HG03108 (cell line): ENCODE results near the gene HLA-A.

Source experiments
- ATAC-seq: cut with Tn5 transposase; IDR thresholded peaks from one replicate; pipeline ENCODE4 v1.9.1; 2021; ENCODE audit warnings: moderate library complexity; ENCODE audit not compliant: unreplicated experiment

HLA-A gene

GRCh38 chr6:29933955-29934354 lies 8.4 kb upstream of the HLA-A start:
- no peak for ATAC-seq

DNA sequence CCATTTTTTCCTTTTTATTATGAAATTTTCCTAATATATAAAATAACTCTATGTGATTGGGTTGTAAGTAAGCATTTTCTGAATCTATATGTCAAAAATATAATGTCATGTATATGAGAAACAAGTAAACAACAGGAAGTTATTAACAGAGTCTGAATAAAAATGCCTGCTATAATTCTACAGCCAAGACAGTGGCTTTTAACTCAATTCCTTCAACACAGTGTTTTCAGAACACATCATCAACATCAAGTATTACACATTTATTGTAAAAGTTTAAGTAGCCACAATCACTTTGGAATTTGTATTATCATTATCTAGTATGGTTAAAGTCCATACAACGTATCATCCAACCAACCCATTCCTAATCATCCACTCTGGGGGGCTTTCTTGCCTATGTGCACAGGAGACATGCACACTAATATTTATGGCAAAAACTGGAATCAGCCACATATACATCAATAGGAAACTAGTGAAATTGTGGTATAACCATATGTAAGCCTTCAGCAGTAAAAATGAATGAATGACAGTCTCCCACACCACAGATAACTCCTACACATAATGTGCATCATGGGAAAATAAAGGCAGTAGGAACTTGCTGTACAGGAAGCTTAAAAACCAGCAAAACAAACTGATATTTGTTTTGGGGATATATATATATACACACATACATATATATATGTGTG lies 6.9 kb upstream of the HLA-A start:
- ATAC-seq = no peak

DNA sequence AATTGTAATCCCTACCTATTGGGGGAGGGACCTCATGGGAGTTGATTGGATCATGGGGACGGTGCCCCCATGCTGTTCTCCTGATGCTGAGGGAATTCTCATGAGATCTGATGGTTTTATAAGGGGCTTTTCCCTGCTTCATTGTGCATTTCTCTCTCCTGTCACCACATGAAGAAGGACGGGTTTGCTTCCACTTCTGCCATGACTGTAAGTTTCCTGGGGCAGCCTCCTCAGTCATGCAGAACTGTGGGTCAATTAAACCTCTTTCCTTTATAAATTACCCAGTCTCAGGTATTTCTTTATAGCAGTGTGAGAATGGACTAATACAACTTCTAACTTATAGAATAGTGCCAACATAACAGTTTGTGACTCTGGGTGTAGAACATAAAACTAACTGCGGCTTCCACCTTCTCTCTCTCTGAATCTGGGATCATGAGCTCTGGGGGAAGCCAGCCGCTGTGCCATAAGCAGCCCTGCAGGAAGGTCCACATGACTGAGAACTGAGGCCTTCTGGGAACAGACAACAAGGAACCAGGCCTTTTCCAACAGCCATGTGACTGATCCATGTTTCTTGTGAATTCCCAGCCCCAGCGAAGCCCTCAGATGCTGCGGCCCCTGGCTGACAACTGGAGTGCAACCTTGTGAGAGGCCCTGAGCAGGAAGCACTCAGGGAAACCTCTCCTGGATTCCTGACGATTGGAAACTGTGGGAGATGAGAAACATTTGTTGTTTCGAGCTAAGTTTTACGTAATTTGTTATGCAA lies 3.4 kb upstream of the HLA-A start:
- ATAC-seq = no peak

DNA sequence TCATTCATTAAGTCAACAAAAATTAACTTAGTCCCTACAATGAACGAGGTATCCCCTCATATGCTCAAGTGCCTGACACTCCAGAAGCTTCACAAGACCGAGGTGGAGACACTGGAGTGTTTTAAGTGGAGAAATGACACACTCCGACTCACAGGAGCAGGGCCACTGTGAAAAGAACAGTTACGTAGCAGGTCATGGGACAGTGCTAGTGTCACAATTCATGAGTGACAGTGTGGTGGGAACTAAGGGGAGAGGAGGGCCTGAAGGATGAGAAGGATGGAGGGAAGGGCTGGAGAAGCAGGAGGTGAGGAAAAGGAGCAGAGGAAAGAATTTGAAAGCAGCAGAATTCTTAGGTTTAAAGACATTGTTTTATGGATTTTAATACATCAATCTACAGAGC lies 1.3 kb upstream of the HLA-A start:
- no peak for ATAC-seq

- ATAC-seq = no peak
These were observed 861 bp upstream of the HLA-A start for GRCh38 chr6:29941471-29941870.

DNA sequence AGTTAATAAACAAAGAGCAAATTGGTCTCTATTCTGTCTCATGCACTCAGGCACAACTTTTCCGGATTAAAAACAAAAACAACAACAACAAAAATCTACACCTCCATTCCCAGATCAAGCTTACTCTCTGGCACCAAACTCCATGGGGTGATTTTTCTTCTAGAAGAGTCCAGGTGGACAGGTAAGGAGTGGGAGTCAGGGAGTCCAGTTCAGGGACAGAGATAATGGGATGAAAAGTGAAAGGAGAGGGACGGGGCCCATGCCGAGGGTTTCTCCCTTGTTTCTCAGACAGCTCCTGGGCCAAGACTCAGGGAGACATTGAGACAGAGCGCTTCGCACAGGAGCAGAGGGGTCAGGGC lies 437 bp upstream of the HLA-A start:
- ATAC-seq = no peak

DNA sequence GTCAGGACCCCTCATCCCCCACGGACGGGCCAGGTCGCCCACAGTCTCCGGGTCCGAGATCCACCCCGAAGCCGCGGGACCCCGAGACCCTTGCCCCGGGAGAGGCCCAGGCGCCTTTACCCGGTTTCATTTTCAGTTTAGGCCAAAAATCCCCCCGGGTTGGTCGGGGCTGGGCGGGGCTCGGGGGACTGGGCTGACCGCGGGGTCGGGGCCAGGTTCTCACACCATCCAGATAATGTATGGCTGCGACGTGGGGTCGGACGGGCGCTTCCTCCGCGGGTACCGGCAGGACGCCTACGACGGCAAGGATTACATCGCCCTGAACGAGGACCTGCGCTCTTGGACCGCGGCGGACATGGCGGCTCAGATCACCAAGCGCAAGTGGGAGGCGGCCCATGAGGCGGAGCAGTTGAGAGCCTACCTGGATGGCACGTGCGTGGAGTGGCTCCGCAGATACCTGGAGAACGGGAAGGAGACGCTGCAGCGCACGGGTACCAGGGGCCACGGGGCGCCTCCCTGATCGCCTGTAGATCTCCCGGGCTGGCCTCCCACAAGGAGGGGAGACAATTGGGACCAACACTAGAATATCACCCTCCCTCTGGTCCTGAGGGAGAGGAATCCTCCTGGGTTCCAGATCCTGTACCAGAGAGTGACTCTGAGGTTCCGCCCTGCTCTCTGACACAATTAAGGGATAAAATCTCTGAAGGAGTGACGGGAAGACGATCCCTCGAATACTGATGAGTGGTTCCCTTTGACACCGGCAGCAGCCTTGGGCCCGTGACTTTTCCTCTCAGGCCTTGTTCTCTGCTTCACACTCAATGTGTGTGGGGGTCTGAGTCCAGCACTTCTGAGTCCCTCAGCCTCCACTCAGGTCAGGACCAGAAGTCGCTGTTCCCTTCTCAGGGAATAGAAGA lies 978 bp downstream of the HLA-A start:
- no peak for ATAC-seq

GRCh38 chr6:29945281-29945820 lies 3.0 kb downstream of the HLA-A start:
- no peak for ATAC-seq

DNA sequence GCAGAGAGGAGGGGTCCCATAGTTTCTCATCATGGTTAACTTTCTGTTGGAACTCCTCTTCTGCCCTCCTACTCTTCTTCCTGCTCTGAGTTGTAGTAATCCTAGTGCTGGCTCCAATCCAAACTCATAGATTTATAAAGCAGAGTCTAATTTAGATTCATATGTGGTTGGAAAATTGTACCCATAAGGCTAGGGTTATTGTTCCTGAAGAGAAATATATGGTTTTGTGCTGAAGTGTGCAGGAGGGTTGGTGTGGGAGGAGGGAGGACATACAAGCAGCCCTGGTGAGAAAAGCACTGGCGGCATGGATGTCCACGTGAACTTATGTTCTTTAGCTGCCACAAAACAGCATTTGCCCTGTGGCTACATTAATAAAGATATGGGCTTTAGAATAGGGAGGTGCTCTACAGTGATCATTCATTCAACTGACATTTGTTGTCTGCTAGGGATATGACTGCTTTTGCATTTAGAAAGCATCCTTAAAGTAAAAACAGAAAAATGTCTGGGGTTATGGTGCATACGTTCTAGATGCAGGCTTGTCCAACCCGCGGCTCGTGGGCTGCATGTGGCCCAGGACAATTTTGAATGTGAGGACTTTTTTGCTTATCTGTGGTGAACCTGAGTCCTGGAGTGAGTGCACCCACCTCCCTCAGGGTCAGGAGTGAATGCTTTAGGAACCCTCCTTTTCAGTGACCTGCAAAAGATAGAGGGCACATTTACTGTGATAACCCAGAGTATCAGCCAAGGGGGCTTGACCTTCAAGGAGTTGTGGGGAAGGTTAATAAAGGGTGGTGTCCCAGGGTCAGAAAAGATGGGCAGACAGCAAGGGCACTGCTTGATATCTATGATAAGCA lies 4.1 kb downstream of the HLA-A start:
- ATAC-seq = no peak

DNA sequence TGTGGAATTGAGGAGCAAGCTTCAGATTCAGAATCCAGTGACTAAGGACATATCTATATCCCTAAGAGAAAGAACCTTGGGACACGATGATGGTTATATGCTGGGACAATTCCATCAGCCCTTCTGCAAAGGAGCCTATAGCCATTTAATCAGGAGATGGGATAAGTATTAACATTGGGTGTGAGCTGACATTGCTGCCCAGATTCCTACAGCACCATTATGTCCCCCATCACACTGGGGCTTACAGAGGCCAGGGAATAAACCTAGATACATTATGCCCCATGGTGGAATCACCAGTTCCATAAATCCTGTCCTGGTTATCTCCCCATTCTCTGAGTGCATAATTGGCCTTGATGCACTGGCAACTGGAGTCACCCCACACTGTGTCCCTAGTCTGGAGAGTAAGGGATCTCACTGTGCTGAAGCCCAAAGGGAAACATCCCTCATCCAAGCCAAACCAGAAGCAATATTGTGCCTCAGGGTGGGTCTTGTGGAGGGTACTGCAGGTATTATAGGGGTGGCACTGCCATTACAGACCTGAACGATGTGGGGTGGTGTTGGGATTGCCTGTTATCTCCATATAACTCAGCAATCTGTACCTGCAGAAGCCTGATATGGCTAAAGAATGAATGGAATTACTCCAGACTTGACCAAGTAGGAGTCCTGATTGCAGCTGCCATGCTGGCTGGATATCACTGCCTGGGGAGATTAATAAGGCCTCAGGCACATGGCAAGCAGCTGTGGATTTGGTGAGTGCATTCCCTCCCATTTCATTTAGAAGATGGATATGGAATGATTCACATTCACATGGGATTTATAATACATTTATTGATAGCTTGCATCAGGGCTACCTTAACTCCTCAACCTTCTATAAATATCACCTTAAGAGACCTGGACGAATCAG lies 5.0 kb downstream of the HLA-A start:
- ATAC-seq = no peak

DNA sequence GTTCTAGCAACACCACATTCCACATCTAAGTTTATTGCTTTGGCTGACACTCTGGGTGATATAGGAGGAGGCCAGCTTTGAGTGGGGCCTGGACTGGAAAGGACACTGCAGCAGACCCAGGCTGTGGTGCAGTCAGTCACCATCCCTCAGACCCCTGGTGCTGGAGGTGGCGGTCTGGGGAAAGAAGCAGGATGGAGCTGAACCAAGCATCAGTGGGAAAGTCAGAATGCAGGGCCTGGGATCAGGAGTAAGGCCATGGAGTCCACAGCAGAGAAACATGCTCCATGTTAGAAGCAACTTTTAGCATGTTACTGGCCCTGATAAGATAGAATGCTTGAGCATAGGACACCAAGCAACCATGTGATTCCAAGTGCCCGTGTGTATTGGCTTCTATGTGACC lies 5.9 kb downstream of the HLA-A start:
- no peak for ATAC-seq

- no peak for ATAC-seq
These were observed 7.6 kb downstream of the HLA-A start for GRCh38 chr6:29949934-29950333.

- no peak for ATAC-seq
These were observed 9.6 kb downstream of the HLA-A start for GRCh38 chr6:29951882-29952281.

GRCh38 chr6:29953001-29953441 lies 10.7 kb downstream of the HLA-A start:
- ATAC-seq = no peak

- ATAC-seq = no peak
These were observed 11.4 kb downstream of the HLA-A start for GRCh38 chr6:29953686-29954085.

- ATAC-seq = no peak
These were observed 11.9 kb downstream of the HLA-A start for GRCh38 chr6:29954272-29954671.

DNA sequence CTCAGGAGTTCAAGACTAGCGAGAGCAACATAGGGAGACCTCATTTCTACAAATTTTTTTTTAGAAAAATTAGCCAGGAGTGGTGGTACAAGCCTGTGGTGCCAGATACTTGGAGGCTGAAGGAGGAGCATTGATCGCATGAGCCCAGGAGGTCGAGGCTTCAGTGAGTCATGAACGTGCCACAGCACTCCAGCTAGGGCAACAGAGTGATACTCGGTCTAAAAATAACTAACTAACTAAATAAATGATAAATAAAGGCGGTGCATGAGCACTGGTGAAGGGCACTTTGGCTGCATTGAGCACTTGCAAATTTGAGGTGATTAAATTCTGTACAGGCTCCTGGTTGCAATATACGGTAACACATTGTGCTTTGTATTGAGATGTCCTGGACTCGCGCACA lies 13.5 kb downstream of the HLA-A start:
- ATAC-seq = no peak

DNA sequence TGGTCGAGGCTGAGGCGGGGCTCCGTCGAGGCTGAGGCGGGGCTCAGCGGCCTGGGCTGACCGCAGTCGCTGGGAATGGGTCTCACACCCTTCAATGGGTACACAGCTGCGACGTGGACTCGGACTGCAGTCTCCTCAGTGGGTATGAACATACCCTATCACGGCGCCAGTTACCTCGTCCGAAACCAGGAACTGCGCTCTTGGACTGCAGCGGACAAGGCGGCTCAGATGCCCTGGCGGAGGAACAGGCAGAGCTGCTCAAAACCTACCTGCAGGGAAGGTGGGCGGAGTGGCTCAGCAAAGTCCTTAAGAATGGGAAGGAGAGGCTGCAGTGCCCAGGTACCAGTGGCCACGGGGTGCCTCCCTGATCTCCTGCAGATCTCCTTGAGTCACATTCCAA lies 14.2 kb downstream of the HLA-A start:
- no peak for ATAC-seq

- no peak for ATAC-seq
These were observed 15.7 kb downstream of the HLA-A start for GRCh38 chr6:29958046-29958445.
